Ascending aorta (tissue), 2 donors: ENCODE data around the gene FHIT. TPM values are rescaled to one million over a fixed set of nuclear protein-coding genes. Genes with fewer than 3 reads are reported as not detected.

Source experiments
- DNase-seq, 2 donors: peaks; one replicate each; pipeline ENCODE4 v3.0.0-alpha.2; 2019; ENCODE audit warnings: low spot score in 2 of 2
- H3K27ac ChIP-seq, 2 donors: fragments of 200-600 bp; sonication (generic); one replicate each; pipeline ENCODE4 v1.5.1; 2016 to 2017; ENCODE audit warnings: mild to moderate bottlenecking in 1 of 2
- H3K27me3 ChIP-seq: fragments of 200-600 bp; sonication (generic); one replicate; pipeline ENCODE4 v1.5.1; 2017
- H3K36me3 ChIP-seq, 2 donors: fragments of 200-600 bp; sonication (generic); one replicate each; pipeline ENCODE4 v1.5.1; 2016
- H3K4me1 ChIP-seq, 2 donors: fragments of 200-600 bp; sonication (generic); one replicate each; pipeline ENCODE4 v1.5.1; 2016 to 2017; ENCODE audit warnings: mild to moderate bottlenecking in 1 of 2
- H3K4me3 ChIP-seq, 2 donors: fragments of 200-600 bp; sonication (generic); one replicate each; pipeline ENCODE4 v1.5.1; 2016 to 2017; ENCODE audit warnings: mild to moderate bottlenecking in 1 of 2
- H3K9me3 ChIP-seq, 2 donors: fragments of 200-600 bp; sonication (generic); one replicate each; pipeline ENCODE4 v1.5.1; 2016
- intact Hi-C: fragments of 100-400 bp; cut with DNase I; formaldehyde crosslinking; loops from one replicate; pipeline ENCODE4 v1.15.1; 2023
- total RNA-seq: library from RNA; depleted of rRNA; stranded (reverse); fragments of >200 nt; gene quantifications from one replicate; pipeline ENCODE4 v1.1.0, GENCODE V29; 2016
- TF ChIP-seq, protein P1 (sequence below), 3 experiments: fragments of 200-600 bp in 2 of 3; fragments of 450-650 bp in 1 of 3; sonication (generic) in 2 of 3; IDR thresholded peaks; one replicate each; pipeline ENCODE4 v1.5.1; 2016 to 2019; ENCODE audit warnings: antibody characterized with exemption in 3 of 3, mild to moderate bottlenecking in 1 of 3, moderate library complexity in 1 of 3

The FHIT gene
- total RNA-seq, 1 donor from 2014 or later = 0.21 TPM

DNA sequence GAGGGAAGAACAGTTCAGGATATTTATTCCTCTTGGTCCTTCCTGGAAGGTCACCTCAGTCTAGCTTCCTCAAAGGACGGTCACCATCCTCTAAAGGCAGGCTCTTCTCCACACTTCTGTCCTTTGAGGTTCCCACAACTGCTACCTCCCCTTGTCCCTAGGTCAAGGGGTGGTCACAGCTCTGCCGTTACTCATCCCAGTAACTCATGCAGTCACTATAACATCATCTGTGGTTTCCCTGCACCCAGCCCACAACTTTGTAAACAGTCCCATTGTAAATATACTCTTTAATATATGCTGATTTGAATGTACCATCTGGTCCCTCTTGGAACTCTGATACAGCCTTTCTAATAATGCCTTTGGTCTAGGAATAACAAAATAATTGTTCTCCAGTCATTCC is 887.4 kb downstream of the FHIT start:
- TF ChIP-seq, protein P1, sequence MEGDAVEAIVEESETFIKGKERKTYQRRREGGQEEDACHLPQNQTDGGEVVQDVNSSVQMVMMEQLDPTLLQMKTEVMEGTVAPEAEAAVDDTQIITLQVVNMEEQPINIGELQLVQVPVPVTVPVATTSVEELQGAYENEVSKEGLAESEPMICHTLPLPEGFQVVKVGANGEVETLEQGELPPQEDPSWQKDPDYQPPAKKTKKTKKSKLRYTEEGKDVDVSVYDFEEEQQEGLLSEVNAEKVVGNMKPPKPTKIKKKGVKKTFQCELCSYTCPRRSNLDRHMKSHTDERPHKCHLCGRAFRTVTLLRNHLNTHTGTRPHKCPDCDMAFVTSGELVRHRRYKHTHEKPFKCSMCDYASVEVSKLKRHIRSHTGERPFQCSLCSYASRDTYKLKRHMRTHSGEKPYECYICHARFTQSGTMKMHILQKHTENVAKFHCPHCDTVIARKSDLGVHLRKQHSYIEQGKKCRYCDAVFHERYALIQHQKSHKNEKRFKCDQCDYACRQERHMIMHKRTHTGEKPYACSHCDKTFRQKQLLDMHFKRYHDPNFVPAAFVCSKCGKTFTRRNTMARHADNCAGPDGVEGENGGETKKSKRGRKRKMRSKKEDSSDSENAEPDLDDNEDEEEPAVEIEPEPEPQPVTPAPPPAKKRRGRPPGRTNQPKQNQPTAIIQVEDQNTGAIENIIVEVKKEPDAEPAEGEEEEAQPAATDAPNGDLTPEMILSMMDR (IDR thresholded peaks at IDR 0.05) = no peak
- H3K4me3 ChIP-seq = no peak overlapping the region
- H3K27me3 ChIP-seq = no peaks in the 10 kb centered on the region
- no peak overlapping the region for H3K27ac ChIP-seq
- H3K36me3 ChIP-seq = no peaks in the 10 kb centered on the region
- no peaks in the 10 kb centered on the region for H3K9me3 ChIP-seq
- DNase-seq = no peak
- H3K4me1 ChIP-seq = no peaks in the 10 kb centered on the region
- intact Hi-C loops = no loop called here

DNA sequence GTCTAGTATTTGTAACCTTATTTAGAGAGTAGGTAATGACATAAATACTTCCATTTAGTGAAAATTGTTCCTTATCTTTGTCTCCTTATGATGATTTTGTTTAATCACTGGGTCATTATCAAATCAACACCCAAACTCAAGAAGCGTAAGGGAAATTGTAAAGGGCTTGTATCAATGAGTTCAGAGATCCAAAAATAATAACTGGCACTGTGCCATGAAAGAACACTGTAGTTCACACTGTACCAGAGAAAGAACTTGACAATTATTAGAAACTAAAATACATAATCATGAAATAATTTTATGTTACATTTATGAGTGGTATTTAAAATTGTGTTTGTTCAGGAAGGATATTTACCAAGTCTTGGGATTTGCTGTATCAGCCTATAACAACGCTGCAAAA is 895.4 kb downstream of the FHIT start:
- no peak overlapping the region for H3K4me3 ChIP-seq
- intact Hi-C loops = no loop called here
- TF ChIP-seq, protein P1 (IDR thresholded peaks at IDR 0.05) = no peak
- no peaks in the 10 kb centered on the region for H3K4me1 ChIP-seq
- no peak for DNase-seq
- no peak overlapping the region for H3K27ac ChIP-seq
- no peaks in the 10 kb centered on the region for H3K27me3 ChIP-seq
- no peaks in the 10 kb centered on the region for H3K9me3 ChIP-seq
- no peaks in the 10 kb centered on the region for H3K36me3 ChIP-seq

DNA sequence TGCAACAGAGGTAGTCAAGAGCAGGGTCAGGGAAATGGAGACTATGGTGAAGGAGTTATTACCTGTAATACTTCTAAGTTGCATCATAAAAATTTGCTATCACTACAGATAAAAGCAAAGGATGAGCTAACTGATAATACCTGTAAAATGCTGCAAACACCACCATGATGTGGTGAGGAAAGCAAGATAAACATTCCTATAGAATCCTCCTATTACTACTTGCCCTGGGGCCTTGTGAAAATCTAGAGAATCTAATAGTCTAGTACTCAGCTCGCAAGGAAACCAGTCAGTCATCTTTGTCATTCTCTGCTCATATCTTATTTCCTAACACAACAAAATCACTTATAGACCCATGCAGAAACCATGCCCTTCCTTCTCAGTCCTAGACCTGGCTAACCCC is 899.8 kb downstream of the FHIT start:
- Histone ChIP-seq H3K27me3 (no peaks in the 10 kb centered on the region), H3K27ac (no peak overlapping the region), H3K9me3 (no peaks in the 10 kb centered on the region), H3K4me3 (no peak overlapping the region), H3K4me1 (no peaks in the 10 kb centered on the region), H3K36me3 (no peaks in the 10 kb centered on the region)
- intact Hi-C loops = no loop called here
- no peak for DNase-seq
- TF ChIP-seq, protein P1 (IDR thresholded peaks at IDR 0.05) = no peak

DNA sequence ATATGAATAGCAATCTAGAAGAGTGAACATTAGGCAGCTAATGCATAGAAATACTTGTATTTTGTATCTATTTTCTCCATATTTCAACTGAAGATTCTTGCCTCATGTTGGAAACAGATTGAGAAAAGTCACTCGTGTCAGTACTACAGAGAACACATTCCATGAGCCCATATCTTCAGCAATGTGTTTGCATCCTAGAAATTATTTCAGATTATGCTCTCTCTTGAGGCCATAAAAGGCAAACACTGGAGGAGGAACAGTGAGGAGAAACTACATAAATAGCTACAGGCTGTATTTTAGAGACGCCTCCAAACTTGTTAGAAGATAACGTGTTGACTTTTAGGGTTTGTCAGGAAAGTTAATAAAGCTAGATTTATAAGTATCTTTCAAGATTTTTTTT is 906.9 kb downstream of the FHIT start:
- TF ChIP-seq, protein P1 (IDR thresholded peaks at IDR 0.05) = no peak
- intact Hi-C loops = no loop called here
- no peak for DNase-seq
- no peaks in the 10 kb centered on the region for H3K27me3 ChIP-seq
- no peak overlapping the region for H3K27ac ChIP-seq
- H3K9me3 ChIP-seq = no peaks in the 10 kb centered on the region
- H3K4me3 ChIP-seq = no peak overlapping the region
- no peaks in the 10 kb centered on the region for H3K36me3 ChIP-seq
- no peaks in the 10 kb centered on the region for H3K4me1 ChIP-seq

DNA sequence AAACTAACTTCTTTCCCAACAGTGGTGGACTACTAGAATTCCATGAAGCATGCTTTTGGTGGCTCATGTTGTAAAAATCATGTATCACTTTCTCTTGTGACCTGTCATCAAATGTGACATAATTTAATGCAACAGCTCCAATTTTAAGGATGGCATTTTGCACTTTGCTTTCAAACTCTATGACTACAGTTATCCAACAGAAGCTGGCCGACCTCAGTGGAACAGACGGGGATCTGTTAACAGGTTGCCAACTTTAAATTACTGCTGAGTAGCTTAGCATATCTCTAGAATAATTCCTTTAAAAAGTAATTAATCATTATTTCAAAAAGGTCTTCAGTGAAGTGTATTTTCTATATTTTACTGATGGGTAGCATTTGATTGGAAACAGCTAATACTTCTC is 907.4 kb downstream of the FHIT start:
- no peak for DNase-seq
- no peaks in the 10 kb centered on the region for H3K27me3 ChIP-seq
- H3K27ac ChIP-seq = no peak overlapping the region
- H3K4me3 ChIP-seq = no peak overlapping the region
- no peaks in the 10 kb centered on the region for H3K36me3 ChIP-seq
- no peaks in the 10 kb centered on the region for H3K4me1 ChIP-seq
- TF ChIP-seq, protein P1 (IDR thresholded peaks at IDR 0.05) = no peak
- no peaks in the 10 kb centered on the region for H3K9me3 ChIP-seq
- intact Hi-C loops = no loop called here

DNA sequence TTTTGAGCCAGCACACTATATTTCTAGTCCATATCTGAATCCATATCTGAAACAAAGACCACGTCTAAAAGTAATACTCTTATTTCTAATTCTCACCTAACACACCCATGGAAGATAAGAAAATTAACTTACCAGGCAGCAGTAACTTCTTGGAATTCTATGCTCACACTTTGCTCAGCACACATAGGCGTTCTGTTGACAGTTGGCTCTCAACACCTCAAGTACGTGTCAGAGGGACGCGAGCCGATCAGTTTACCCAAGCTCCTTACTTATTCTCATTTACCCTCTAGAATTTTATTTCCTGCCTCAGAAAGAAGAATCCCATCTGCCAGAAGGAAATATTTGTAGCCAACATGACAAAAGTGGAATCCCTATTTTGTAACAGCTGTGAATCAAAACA is 911.9 kb downstream of the FHIT start:
- intact Hi-C loops = no loop called here
- DNase-seq = no peak

More for the DNA sequence above, 911.9 kb downstream of the FHIT start:
- no peaks in the 10 kb centered on the region for H3K4me1 ChIP-seq
- TF ChIP-seq, protein P1 (IDR thresholded peaks at IDR 0.05) = no peak
- no peaks in the 10 kb centered on the region for H3K9me3 ChIP-seq
- no peaks in the 10 kb centered on the region for H3K36me3 ChIP-seq
- H3K4me3 ChIP-seq = no peak overlapping the region
- H3K27ac ChIP-seq = no peak overlapping the region
- H3K27me3 ChIP-seq = no peaks in the 10 kb centered on the region
